ENCODE data around the gene HTR6.

DNA sequence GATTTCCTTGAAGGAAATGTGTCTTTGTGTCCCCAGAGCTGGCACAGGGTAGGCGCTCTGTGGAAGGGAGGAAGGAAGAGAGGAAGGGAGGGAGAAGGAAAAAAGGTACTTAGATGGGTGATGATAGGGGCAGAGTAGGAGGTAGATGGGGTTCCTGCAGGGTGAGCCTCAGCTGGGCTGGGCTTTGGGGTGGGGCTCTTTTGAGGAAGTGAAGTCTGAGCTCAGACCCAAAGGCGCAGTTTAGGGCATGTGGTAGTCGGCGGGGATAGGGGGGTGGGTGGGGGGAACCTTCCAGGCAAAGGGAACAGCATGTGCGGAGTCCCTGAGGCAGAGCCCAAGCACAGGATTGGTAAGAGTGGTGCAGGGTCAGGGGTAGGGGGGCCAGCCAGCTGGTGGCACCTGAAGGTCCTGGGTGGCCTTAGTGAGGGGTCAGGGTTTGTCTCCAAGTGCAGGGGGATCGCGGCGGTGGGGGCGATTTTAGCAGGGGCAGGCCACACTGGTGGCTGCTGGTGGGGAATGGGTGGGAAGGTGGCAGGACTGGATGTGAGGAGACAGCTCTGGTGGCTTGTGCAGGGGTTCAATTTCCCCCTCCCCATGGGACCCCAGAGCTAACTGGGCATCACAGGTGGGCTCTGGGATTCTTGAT, 8.4 kb upstream of the HTR6 start:
- TF ChIP-seq, protein P1, sequence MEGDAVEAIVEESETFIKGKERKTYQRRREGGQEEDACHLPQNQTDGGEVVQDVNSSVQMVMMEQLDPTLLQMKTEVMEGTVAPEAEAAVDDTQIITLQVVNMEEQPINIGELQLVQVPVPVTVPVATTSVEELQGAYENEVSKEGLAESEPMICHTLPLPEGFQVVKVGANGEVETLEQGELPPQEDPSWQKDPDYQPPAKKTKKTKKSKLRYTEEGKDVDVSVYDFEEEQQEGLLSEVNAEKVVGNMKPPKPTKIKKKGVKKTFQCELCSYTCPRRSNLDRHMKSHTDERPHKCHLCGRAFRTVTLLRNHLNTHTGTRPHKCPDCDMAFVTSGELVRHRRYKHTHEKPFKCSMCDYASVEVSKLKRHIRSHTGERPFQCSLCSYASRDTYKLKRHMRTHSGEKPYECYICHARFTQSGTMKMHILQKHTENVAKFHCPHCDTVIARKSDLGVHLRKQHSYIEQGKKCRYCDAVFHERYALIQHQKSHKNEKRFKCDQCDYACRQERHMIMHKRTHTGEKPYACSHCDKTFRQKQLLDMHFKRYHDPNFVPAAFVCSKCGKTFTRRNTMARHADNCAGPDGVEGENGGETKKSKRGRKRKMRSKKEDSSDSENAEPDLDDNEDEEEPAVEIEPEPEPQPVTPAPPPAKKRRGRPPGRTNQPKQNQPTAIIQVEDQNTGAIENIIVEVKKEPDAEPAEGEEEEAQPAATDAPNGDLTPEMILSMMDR (IDR thresholded peaks at IDR 0.05): no peak
- TF ChIP-seq POLR2A (IDR thresholded peaks at IDR 0.05): no peak
